GM18499 (cell line): ENCODE data around the gene ADAM22.
A peak's percentile ranks its signal among the peaks of the same experiment; 100 is the strongest.
"Not testable (repeated sequence)": the region's sequence is repeated elsewhere in the genome, so short reads cannot be mapped to it uniquely, and the experiment has no call there.

ENCODE experiments used
- ATAC-seq: cut with Tn5 transposase; IDR thresholded peaks from one replicate; pipeline ENCODE4 v1.9.1; 2021; ENCODE audit warnings: moderate number of reproducible peaks; ENCODE audit not compliant: insufficient read depth, unreplicated experiment

Gene ADAM22, protein sequence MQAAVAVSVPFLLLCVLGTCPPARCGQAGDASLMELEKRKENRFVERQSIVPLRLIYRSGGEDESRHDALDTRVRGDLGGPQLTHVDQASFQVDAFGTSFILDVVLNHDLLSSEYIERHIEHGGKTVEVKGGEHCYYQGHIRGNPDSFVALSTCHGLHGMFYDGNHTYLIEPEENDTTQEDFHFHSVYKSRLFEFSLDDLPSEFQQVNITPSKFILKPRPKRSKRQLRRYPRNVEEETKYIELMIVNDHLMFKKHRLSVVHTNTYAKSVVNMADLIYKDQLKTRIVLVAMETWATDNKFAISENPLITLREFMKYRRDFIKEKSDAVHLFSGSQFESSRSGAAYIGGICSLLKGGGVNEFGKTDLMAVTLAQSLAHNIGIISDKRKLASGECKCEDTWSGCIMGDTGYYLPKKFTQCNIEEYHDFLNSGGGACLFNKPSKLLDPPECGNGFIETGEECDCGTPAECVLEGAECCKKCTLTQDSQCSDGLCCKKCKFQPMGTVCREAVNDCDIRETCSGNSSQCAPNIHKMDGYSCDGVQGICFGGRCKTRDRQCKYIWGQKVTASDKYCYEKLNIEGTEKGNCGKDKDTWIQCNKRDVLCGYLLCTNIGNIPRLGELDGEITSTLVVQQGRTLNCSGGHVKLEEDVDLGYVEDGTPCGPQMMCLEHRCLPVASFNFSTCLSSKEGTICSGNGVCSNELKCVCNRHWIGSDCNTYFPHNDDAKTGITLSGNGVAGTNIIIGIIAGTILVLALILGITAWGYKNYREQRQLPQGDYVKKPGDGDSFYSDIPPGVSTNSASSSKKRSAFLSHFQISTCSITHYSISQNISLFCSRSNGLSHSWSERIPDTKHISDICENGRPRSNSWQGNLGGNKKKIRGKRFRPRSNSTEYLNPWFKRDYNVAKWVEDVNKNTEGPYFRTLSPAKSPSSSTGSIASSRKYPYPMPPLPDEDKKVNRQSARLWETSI

DNA sequence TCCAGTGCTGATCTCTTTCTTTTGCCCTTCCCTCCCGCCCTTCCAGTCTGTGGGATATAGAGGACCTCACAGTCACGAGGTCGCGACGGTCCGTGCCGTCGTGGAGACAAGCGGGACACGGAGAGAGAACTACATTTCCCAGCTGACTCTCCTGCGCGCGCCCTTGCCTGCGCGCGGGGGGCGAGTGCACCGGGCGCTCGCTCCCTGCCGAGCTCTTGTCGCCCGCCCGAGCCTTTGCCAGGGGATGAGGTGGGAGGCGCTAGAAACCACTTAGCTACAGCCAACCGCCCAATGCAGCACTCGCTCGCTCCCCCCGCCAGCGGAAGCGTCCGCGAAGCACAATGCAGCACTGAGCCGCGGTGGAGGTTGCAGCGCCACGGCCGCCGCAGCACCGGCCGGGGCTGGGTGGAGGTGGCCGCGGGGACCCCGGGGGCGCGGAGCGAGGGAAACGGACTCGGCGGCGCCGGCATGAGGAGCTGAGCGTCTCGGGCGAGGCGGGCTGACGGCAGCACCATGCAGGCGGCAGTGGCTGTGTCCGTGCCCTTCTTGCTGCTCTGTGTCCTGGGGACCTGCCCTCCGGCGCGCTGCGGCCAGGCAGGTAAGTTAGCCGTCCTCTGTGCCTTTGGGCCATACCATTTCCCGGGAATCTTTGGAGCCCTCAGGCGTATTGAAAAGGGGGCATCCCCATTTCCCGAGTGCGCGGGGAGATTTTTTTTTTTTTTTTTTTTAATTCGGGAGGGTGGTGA is at the start of gene ADAM22:
TSS of gene ADAM22 (plus strand) at position 299 of the 746 bp plus-strand sequence. CDS start at position 514, 215 bp downstream.
- peak; percentile 92 for ATAC-seq

DNA sequence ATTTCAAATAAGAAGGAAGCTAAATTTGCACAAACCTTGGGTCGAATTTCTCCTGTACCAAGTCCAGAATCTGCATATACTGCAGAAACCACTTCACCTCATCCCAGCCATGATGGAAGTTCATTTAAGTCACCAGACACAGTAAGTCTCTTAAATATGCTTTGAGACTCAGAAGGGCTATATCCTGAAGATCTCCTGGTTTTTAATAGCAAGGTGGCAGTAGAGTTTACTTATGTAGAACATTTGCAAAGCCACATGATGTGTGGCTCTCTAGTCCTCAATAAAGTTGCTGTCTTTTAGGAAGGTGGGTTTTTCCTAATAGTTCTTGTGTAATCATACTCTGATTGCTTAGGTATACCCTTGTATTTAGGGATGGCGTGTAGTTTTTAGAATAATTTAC is 49.0 kb upstream of the ADAM22 start:
- no peak for ATAC-seq

DNA sequence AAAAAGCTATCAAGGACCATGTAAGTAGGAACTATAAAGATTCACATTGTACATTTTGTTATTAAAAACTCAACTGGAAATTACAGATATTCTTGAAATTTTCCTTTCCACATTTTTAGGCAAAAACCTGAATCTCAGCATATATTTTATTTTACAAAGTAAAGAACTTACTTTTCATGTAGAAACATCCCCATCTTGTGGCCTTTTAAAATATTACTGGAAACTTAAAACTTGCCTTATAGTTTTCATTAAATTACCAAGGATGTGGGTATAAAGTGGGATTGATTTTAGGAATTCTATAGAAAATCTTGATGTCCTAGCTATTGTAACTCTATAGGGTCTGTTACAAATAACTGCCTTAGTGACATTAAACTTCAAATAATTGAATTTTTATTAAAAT is 47.2 kb upstream of the ADAM22 start:
- no peak for ATAC-seq

DNA sequence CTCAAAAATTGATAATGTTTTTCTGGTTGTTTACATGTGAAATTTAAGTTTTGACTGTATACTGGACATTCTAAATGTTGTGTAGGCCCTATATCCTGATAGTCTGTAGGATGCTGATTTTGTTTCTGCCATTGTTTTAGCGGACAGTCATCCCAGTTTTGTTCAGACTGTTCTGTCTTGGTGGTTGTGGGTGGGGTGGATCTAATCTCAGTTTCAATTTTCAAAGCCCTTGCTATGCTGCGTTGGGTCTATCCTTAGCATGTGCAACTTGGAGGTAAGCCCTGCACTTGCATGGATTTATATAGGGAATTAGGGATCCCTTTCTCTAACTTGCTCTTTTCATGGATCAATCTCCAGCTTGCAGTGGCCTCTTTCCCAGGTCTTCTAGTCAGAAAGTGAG is 38.7 kb upstream of the ADAM22 start:
- no peak for ATAC-seq

DNA sequence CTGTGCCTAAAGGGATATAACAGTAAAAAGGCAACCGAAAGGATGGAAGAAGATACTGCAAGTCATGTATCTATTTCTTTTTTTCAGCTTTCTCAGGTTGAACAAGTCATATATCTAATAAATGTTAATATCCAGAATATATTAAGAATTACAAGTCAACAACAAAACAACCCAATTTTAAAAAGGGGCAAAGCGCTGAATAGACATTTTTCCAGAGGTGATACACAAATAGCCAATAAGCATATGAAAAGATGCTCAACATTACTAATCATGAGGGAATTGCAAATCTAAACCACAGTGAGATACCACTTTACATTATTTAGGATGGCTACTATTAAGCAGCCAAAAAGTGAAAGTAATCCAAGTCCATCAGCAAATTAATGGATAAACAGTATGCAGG is 34.8 kb upstream of the ADAM22 start:
- ATAC-seq: no peak

DNA sequence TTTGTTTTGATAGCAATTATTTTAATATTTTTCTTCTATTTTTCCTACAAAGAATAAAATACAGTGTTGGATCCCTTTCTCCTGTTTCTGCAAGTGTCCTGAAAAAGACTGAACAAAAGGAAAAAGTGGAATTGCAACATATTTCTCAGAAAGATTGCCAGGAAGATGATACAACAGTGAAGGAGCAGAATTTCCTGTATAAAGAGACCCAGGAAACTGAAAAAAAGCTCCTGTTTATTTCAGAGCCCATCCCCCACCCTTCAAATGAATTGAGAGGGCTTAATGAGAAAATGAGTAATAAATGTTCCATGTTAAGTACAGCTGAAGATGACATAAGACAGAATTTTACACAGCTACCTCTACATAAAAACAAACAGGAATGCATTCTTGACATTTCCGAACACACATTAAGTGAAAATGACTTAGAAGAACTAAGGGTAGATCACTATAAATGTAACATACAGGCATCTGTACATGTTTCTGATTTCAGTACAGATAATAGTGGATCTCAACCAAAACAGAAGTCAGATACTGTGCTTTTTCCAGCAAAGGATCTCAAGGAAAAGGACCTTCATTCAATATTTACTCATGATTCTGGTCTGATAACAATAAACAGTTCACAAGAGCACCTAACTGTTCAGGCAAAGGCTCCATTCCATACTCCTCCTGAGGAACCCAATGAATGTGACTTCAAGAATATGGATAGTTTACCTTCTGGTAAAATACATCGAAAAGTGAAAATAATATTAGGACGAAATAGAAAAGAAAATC is 26.7 kb upstream of the ADAM22 start:
- not testable (repeated sequence) for ATAC-seq

DNA sequence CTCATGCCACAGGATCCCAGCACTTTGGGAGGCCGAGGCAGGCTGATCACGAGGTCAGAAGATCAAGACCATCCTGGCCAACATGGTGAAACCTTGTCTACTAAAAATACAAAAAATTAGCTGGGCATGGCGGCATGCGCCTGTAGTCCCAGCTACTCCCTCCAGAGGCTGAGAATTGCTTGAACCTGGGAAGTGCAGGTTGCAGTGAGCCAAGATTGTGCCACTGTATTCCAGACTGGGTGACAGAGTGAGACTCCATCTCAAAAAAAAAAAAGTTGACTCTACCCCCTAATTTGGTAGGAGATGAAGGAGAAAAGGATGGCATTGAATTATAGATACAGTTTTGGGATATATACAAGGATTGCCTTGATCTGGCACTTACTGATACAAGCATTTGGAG is 25.2 kb upstream of the ADAM22 start:
- ATAC-seq: not testable (repeated sequence)

DNA sequence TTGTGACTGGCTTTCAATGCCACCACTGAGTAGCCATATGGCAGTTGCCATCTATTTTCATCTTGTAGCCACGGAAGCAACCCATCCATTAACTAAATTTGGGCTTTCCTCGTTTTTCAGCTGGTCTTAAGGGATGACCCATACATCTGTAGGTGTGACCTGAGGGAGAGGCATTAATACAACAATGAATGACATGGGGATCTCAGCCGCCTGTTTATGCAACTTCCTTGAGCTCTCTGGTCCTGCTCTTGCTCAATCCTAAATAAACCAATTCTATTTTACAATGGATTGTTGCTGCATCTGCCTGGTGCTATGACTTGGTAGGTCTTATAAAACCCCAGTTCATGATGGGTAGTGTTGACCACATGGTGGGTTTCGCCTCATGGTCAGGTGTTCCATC is 21.9 kb upstream of the ADAM22 start:
- ATAC-seq: no peak

DNA sequence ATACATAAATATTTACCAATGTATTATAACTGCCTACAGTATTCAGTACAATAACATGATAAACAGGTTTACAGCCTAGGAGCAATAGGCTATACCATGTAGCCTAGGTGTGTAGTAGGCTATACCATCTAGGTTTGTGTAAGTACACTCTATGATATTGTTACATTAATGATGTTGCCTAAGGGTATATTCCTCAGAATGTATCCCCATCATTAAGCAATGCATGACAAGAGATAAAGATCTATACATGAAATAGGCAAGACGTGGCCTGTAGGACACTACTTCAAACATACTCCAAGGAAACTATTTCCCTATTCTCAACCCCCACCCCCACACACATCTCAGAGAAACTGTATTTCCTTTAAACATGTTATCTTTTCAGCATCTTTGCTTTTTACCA is 15.3 kb upstream of the ADAM22 start:
- ATAC-seq: no peak

DNA sequence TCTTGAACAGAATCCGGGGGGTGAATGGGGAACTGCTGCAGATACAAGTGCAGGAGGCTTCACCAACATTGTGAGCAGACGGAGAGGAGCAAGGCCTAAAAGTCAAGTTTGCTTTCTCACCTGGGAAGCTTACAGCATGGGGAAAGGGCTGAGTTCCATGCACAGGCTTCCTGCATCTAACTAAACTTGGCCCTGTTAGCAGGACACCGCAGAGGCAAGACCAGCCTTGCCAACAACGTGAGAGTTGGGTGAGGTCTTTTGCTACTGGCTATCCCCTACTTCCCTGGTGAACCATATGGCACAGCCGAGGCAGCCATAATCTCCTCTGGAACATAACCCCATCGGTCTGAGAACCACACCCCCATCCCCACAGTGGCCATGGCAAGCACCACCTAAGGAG is 14.2 kb upstream of the ADAM22 start:
- no peak for ATAC-seq

DNA sequence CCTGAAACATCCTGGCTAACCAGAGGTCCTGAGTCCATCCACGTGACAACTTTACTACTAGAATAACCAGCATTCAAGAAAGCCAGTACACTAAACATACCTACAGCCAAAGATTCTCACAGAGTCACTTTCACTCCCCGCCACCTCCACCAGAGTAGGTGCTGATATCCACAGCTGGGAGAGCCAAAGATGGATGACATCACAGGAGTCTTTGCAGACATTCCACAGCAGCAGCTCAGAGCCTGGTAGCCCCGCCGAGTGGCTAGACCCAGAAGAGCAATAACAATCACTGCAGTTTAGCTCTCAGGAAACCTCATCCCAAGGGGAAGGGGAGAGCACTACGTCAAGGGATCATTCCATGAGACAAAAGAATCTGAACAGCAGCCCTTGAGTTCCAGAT is 13.5 kb upstream of the ADAM22 start:
- no peak for ATAC-seq

DNA sequence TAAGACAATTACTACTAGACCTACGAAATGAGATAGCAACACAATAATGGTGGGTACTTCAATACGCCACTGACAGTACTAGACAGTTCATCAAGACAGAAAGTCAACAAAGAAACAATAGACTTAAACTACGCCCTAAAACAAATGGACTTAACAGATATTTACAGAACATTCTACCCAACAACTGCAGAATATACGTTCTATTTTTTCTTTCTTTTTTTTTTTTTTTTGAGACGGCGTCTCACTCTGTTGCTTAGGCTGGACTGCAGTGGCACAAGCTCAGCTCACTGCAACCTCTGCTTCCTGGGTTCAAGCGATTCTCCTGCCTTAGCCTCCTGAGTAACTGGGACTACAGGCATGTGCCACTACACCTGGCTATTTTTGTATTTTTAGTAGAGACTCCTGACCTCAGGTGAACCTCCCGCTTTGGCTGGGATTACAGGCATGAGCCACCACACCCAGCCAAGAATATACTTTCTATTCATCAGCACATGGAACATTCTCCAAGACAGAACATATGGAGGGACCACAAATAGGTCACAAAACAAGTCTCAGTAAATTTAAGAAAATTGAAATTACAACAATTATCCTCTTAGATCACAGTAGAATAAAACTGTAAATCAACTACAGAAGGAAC is 11.2 kb upstream of the ADAM22 start:
- not testable (repeated sequence) for ATAC-seq

DNA sequence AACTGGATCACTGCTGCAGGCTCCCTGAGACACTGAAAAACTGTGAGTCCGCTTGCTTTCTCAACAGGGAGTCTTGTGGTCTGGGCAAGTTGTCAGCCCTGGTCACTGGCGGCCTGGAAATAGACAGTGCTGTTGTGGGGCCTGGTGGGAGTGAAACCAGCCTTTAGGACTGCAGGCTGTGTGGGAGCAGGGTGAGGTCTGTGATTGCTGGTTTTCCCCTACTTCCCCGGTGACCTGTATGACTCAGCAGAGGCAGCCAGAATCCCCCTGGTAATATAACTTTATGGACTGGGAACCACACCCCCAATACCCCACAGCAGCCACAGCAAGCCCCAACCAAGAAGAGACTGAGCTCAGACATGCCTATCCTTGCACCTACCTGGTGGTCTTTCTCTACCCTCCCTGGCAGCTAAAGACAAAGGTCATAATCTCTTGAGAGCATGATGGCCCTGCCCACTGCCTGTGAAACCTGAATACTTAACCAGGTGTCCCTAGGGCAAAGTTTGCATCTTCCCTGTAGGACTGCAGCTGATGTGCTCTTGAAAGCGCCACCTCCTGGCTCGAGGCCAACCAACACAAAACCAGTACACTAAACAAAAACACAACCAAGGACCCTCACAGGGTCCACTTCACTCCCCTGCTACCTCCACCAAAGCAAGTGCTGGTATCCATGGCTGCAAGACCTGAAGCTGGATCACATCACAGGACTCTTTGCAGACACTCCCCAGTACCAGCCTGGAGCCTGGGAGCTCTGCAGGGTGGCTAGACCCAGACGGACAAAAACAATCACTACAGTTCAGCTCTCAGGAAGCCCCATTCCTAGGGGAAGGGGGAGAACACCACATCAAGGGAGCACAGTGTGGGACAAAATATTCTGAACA is 7.2 kb upstream of the ADAM22 start:
- peak; percentile 96 for ATAC-seq

DNA sequence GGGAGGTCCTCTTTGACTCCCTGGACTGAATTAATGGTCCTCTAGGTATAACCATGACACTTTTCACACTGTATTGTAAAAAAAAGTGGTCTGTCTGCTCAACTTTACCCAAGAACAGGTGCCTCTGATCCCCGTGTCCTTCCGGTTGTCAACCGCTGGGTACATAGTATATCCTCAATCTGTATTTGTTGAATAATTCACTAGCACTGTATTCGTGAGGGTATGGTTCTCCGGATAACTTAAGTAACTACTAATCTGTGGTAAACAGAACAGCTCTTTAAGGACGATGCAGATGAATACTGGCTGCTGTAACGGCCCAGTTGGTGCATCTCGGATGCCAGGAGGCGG is 472 bp upstream of the ADAM22 start:
- ATAC-seq: peak; percentile 15

DNA sequence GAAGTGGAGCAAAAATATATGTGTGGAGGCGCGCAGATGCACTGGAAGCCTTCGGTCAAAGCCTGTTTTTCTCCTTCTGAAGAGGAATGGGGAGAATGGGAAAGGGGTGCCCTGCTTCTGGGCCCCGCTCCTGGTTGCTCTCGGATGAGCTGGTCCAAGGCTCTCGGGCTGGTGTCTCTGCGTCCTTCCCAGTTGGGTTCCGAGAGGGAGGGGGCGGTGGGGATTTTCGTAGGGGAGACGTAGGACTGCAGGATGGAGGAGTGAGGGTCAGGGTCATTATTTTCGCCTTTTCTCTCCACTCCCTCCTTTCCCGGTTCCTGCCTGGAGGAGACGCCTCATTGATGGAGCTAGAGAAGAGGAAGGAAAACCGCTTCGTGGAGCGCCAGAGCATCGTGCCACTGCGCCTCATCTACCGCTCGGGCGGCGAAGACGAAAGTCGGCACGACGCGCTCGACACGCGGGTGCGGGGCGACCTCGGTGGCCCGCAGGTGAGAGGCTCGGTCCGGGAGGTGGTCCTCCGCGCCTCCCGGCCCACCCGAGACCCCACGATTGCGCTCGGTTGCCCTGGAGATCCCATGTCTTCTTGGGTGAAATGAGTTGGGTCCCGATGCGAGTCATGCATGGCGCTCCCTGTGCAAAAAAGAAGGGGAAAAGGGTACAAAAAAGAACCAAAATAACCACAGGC is 790 bp downstream of the ADAM22 start:
- no peak for ATAC-seq

DNA sequence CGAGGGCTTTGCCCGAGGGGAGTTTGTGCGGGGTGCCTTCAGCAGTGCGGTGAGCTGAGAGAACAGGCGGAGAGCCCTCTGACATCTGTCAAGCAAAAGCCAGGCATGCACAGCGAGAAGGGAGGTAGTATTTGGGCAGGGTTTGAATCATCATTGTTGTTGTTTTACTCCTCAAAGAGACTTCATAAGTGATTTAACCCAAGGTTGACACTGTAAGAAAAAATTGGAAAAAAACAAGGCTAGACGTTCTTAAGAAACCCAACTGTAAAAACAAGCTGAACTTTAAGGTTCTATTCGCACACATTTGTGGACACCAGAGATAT is 1.3 kb downstream of the ADAM22 start:
- no peak for ATAC-seq

DNA sequence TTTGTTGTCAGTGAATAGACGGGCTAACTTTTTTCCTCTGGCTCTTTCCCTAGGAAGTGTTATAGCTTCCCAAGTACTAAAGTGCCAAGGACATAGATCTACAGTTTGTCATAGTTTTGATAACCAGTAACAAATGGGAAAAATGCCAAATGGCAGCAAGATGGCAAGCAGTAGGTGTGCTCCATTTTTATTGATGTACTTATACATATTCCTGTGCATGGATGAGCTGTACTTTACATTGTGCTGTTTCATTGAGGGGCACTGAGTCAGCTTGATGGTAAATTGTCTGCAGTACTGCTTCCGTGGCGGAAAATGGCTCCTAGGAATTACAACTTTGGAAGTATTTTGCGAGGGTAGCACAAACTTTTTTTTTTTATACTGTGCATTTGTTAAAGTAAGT is 7.1 kb downstream of the ADAM22 start:
- ATAC-seq: no peak

DNA sequence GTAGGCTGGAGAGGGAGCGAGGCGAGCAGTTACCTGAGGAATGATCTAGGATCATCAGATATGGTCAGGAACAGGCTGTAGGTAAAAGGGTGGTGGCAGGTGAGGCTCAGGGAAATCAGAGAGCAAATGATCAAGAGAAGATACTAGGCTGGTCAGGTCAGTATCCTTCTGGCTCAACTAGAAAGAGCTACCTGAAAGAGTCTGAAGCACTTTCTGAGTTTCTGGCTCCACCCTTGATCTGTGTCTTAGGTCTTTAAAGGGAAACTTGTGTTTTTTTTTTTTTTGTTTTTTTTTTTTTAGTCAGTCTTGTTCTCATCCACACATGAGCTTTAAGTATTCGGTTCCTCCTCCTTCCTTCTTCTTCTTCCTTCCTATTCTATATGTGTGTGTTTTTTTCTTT is 10.5 kb downstream of the ADAM22 start:
- no peak for ATAC-seq
